Measurements from ENCODE around the gene ZNF287. TPM values are rescaled to one million over a fixed set of nuclear protein-coding genes. Genes with fewer than 3 reads are reported as not detected.

Gene ZNF287
- total and polyA plus RNA-seq, 2 of the 8 experiments (the other 6 are each of a cell fraction or from before 2014, with no cell fraction given) = 1.7 to 5.6 TPM

DNA sequence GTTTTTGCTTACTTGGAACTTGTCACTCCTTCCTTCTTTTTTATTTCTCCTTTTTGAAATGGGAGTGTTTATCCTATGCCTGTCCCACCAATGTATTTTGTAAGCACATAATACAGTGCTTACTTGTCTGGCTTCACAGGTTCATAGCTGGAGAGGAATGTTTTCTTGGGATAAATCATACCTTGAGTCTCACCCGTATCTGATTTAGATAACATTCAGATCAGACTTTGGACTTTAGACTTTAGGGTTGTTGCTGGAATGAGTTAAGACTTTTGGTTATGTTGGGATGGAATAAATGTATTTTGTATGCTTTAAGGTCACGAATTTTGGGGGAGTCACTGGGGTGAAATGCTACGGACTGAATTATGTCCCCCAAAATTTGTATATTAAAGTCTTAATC, 64.0 kb downstream of the ZNF287 start:
- no peak for FAIRE-seq
- H3K14ac ChIP-seq (ENCODE audit: insufficient read length) = no peak overlapping the region
- H2AK5ac ChIP-seq (ENCODE audit: low read depth, low read length) = no peak overlapping the region
- no peaks in the 10 kb centered on the region for H4K20me1 ChIP-seq (replicated peaks in 1 of 2; ENCODE audit: control insufficient read depth in 1 of 2, insufficient read depth in 2 of 2, low read length in 2 of 2)
- POLR2A ChIA-PET (ENCODE audit: partially characterized antibody) = no interaction called here
- no peak overlapping the region for H2BK12ac ChIP-seq (ENCODE audit: low read depth, low read length)
- H2AFZ ChIP-seq (ENCODE audit: low read length) = no peak overlapping the region
- no peak overlapping the region for H3K4ac ChIP-seq (replicated peaks; ENCODE audit: insufficient read length, low read depth, low read length)
- H2BK15ac ChIP-seq (ENCODE audit: low read length) = no peak overlapping the region
- no peaks in the 10 kb centered on the region for H3K36me3 ChIP-seq (ENCODE audit: control insufficient read depth in 2 of 4, insufficient read depth in 4 of 4, low read length in 3 of 4)
- H3K4me3 ChIP-seq (ENCODE audit: extremely low read depth in 1 of 4, insufficient read depth in 2 of 4, low read depth in 3 of 4, low read length in 4 of 4) = no peak overlapping the region
- no peak overlapping the region for H3K56ac ChIP-seq (replicated peaks; ENCODE audit: insufficient read length, low read depth, low read length)
- CTCF ChIA-PET (ENCODE audit: partially characterized antibody) = interaction anchor here (1.0 to 34.1 kb wide), 4 partner anchors 12 to 47 kb away, joined by 3 to 941 read pairs (median 6); no protein-coding TSS in a partner anchor
- H2BK20ac ChIP-seq (ENCODE audit: low read length) = no peak overlapping the region
- H3K23me2 ChIP-seq (ENCODE audit: low read depth, low read length) = no peaks in the 10 kb centered on the region; the same call in 1 of the 2 replicates
- WGBS, 2 experiments (ENCODE audit: extremely low coverage in 1 of 2, insufficient coverage in 1 of 2, insufficient read length in 1 of 2, insufficient replicate concordance in 2 of 2, low coverage in 1 of 2, low lambda C conversion rate in 2 of 2, missing lambda C conversion rate in 1 of 2) = 93% methylated on average over 3 of the region's 3 CpGs; no CpG with 5 or more reads in 1 of the 2 experiments
- H3K9me3 ChIP-seq (ENCODE audit: insufficient read depth in 2 of 2, low read depth in 1 of 2, low read length in 1 of 2) = no peaks in the 10 kb centered on the region
- H4K8ac ChIP-seq (ENCODE audit: extremely low read depth, insufficient read depth, low read length) = no peak overlapping the region
- no peak overlapping the region for H3K4me2 ChIP-seq (ENCODE audit: insufficient read depth in 1 of 2, low read depth in 2 of 2, low read length in 2 of 2)
- DNase-seq (ENCODE audit: low read depth in 1 of 2, low spot score in 2 of 2) = no peak
- H3K23ac ChIP-seq (ENCODE audit: insufficient read length) = no peak overlapping the region
- no peaks in the 10 kb centered on the region for H3K4me1 ChIP-seq (replicated peaks in 1 of 4; ENCODE audit: control insufficient read depth in 3 of 4, insufficient read depth in 4 of 4, low read length in 3 of 4)
- no peak overlapping the region for H2BK5ac ChIP-seq (ENCODE audit: low read depth, low read length)
- H4K5ac ChIP-seq (ENCODE audit: insufficient read length, low read depth, low read length) = no peak overlapping the region
- H3K9ac ChIP-seq (replicated peaks in 1 of 4; ENCODE audit: extremely low read depth in 1 of 4, low read depth in 3 of 4, low read length in 3 of 4) = no peak overlapping the region
- H3K27ac ChIP-seq (ENCODE audit: low read depth, low read length) = no peak overlapping the region
- H3K27me3 ChIP-seq (replicated peaks in 1 of 4; ENCODE audit: control insufficient read depth in 3 of 4, extremely low read depth in 1 of 4, insufficient read depth in 3 of 4, low read length in 3 of 4) = no peaks in the 10 kb centered on the region
- H3K79me1 ChIP-seq (ENCODE audit: low read depth, low read length) = no peaks in the 10 kb centered on the region
- H3K79me2 ChIP-seq (ENCODE audit: control insufficient read depth in 1 of 2, insufficient read depth in 2 of 2, low read length in 2 of 2) = no peaks in the 10 kb centered on the region
- H2BK120ac ChIP-seq (replicated peaks; ENCODE audit: low read depth, low read length) = no peak overlapping the region
- no peak overlapping the region for H3K18ac ChIP-seq (ENCODE audit: extremely low read depth, low read length)
- H4K91ac ChIP-seq (replicated peaks; ENCODE audit: insufficient read length, low read length) = no peak overlapping the region
- TF ChIP-seq ZNF274 (IDR thresholded peaks at IDR 0.05; ENCODE audit: borderline replicate concordance, extremely low read depth, low read length) (no peak), YY1 (IDR thresholded peaks at IDR 0.05; ENCODE audit: low read depth, low read length) (no peak), GABPA (IDR thresholded peaks at IDR 0.05; ENCODE audit: borderline replicate concordance, insufficient read depth, low read length) (no peak), SP1 (IDR thresholded peaks at IDR 0.05; ENCODE audit: low read depth, low read length) (no peak), NANOG (IDR thresholded peaks at IDR 0.05; ENCODE audit: insufficient read depth, low read depth, low read length, poor library complexity, severe bottlenecking) (no peak), SIRT6 (IDR thresholded peaks at IDR 0.05; ENCODE audit: low read length) (no peak), SP4 (IDR thresholded peaks at IDR 0.05; ENCODE audit: low read length) (no peak), EGR1 (IDR thresholded peaks at IDR 0.05; ENCODE audit: borderline replicate concordance, low read depth, low read length) (no peak), HDAC6 (IDR thresholded peaks at IDR 0.05; ENCODE audit: low read depth, low read length) (no peak), CHD2 (IDR thresholded peaks at IDR 0.05; ENCODE audit: low read length) (no peak), RBBP5 (IDR thresholded peaks at IDR 0.05; ENCODE audit: borderline replicate concordance, low read depth, low read length) (no peak)
- TF ChIP-seq, protein P1, sequence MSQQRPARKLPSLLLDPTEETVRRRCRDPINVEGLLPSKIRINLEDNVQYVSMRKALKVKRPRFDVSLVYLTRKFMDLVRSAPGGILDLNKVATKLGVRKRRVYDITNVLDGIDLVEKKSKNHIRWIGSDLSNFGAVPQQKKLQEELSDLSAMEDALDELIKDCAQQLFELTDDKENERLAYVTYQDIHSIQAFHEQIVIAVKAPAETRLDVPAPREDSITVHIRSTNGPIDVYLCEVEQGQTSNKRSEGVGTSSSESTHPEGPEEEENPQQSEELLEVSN (IDR thresholded peaks at IDR 0.05) = no peak
- TF ChIP-seq, protein P2, sequence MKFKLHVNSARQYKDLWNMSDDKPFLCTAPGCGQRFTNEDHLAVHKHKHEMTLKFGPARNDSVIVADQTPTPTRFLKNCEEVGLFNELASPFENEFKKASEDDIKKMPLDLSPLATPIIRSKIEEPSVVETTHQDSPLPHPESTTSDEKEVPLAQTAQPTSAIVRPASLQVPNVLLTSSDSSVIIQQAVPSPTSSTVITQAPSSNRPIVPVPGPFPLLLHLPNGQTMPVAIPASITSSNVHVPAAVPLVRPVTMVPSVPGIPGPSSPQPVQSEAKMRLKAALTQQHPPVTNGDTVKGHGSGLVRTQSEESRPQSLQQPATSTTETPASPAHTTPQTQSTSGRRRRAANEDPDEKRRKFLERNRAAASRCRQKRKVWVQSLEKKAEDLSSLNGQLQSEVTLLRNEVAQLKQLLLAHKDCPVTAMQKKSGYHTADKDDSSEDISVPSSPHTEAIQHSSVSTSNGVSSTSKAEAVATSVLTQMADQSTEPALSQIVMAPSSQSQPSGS (IDR thresholded peaks at IDR 0.05; ENCODE audit: low read length) = no peak
